ENCODE results near the gene SCPEP1.
A peak's percentile ranks its signal among the peaks of the same experiment; 100 is the strongest.
"Not testable (repeated sequence)": the region's sequence is repeated elsewhere in the genome, so short reads cannot be mapped to it uniquely, and the experiment has no call there.

The SCPEP1 gene

DNA sequence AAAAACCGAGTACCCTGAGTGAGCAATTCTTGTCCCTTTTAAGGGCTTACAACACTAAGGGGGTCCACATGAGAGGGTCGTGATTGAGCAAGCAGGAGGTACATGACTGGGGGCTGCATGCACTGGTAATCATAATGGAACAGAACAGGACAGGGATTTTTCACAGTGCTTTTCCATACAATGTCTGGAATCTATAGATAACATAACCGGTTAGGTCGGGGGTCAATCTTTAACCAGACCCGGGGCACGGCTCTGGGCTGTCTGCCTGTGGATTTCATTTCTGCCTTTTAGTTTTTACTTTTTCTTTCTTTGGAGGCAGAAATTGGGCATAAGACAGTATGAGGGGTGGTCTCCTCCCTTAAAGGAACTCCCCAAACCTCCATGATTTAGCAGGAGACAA is 12.2 kb upstream of the SCPEP1 start:
- DNase-seq (ENCODE audit: low spot score) = not testable (repeated sequence)

DNA sequence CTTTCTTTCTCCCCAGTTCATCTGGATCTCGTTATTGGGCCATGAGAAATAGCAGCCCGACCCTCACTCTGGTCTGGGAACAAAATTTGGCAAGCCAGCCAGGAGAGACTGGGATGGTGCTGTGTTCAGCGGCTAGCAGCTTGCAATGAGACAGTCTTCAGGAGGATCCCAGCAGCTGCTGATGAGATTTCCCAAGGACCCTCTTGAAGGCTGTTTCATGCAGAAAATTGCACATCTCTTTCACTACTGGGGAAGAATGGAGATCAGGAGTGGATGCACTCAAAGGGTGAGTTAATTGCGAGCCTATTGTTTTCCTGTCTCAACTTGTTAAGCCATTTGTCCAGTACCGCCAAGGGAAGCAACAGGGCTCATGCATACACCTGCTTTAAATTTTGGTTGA is 11.6 kb upstream of the SCPEP1 start:
- DNase-seq (ENCODE audit: low spot score) = no peak

DNA sequence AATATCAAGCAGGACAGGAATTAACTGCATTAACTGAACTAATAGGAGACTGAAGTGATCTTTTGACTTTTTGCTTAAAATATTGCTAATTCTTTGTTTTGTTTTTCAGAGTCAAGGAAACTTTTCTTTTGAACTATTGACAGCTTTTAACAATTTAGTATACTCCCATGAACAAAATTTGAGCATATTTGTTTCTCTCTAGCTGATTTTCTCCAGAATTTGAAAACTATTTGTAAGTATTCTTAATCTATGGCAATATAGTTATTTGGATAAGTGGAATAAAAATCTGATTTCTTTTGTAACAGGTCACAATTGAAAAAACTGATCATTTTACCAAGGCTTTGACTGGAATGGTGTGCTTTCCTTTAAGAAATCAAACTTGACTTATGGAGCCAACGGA is 7.0 kb upstream of the SCPEP1 start:
- no peak for DNase-seq (ENCODE audit: low spot score)

DNA sequence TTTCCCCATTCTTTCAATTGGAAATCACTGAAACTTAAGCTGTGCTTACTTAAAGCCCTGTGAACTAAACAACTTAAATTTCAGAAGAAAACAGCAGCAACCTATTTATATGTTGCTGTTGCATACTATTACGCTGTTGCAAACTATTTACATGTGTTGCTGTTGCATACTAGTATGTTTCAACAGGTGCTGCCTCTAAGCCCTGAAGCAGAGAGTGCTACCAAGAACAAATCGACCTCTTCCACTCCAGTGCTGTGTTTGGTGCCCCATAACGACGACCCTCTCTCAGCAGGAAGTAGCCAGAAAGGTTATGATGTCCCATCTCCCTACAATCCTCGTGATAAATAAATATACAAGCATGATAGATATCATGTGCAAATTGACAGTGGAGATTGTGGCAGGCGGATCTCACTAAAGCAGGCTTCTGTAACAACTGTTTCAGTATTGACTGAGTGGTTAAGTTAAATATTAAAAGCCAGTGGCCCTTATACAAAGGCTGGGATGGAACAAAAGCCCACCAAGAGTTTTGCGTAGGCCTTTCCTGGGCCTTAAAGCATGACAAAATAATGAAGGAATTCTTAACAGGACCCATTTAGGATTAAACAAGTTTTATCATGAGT is 5.7 kb upstream of the SCPEP1 start:
- no peak for DNase-seq (ENCODE audit: low spot score)

DNA sequence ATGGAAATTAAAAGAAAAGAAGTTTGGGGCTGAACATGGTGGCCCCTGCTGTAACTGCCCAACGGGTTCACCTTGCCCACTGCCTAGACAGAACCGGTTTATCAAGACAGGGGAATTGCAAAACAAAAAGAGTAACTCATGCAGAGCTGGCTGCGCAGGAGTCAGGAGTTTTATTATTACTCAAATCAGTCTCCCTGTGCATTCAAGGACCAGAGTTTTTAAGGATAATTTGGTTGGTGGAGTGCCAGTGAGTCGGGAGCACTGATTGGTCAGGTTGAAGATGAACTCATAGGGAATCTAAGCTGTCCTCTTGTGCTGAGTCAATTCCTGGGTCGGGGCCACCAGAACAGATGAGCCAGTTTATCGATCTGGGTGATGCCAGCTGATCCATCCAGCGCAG is 4.4 kb upstream of the SCPEP1 start:
- peak; percentile 75 for DNase-seq (ENCODE audit: low spot score)

DNA sequence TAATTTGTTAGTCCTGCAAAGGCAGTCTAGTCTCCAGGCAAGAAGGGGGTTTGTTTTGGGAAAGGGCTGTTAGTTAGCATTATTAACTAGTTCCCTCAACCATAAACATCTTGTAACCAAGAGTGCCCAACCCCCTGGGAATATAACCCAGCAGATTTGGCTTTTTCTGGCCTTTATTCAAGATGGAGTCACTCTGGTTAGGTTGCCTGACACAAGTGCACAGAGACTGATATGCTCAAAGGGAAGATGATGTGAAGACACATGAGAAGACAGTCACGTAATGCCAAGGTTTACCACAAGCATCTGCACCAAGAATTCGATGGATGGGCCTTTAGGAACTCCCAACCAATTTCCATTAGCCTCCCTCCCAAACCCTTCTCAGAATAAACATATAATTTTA is 3.9 kb upstream of the SCPEP1 start:
- no peak for DNase-seq (ENCODE audit: low spot score)

DNA sequence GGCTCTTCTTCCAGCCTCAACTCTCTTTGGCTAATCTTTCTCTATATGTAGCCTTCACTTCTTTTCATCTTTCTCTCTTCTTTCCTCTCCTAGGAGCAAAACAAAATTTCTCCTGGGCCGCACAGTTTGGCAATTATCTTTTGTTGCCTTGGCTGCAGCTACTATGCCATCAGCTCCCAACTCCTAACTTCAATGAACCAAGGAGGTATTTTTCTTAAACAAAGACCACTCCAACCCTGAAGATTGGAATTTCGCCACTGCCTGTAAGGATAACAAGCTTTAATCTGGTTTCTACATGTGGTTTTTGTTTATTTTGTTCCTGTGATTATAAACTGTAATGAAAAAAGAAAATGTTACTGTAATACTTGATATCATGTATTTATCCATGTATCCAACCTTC is 2.3 kb upstream of the SCPEP1 start:
- DNase-seq (ENCODE audit: low spot score) = no peak

DNA sequence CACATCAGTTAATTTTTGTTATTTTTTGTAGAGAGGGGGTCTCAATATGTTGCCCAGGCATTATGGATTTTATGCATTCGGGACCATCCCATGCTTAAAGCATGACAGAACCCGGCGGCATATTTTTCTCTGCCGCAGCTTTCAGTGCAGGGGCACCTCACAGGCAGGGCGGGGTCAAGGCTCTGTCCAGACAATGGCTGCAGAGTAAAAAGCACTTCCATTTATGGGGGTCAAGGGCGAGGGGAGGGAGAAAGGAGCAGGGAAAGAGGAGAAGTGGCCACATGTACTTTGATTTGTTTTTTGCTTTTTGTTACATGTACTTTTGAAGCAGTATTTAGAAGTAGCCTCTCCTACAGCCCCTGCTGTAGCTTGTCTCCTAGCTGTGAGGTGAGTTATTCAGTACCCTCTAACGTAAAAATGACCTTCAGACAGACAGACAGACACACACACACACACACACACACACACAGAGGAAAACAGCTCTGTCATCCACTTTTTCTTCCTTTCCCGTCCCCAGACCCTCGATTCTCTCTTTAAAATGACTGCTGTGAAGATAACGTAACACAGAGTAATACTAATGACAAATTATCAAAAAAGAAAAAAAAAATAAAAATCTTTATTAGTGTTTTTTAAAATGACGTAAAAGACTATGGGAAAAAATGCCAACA is 856 bp upstream of the SCPEP1 start:
- no peak for DNase-seq (ENCODE audit: low spot score)

DNA sequence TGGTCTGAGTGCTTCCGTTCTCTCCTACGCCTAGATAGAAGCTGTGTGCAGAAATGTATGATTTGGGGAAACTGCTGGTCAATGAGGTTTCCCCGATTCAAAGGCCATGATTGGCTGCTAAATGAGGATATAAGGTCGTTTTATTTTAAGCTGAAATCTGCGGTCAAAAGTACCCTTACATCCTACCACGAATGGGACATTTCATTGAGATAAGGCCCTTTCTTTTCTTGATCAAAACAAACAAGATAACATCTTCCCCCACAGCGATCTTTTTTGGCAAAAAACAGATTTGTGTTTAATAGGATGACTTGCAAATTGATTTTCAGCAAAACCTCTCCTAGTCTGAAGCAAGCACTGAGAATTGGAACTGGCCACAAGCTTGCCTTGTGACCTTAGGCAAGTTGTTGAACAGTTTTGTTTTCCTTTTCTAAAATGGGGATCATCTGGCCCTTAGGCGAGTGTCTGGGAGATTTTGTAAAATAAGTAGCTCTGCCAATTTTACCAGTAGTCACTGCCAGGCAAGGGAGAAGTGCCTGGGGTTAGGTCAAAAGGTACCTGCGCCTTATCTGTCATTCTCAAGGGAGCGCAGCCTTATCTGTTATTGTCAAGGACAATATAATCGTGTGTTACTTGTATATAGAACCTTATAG is 635 bp downstream of the SCPEP1 start:
- DNase-seq (ENCODE audit: low spot score) = peak; percentile 19

DNA sequence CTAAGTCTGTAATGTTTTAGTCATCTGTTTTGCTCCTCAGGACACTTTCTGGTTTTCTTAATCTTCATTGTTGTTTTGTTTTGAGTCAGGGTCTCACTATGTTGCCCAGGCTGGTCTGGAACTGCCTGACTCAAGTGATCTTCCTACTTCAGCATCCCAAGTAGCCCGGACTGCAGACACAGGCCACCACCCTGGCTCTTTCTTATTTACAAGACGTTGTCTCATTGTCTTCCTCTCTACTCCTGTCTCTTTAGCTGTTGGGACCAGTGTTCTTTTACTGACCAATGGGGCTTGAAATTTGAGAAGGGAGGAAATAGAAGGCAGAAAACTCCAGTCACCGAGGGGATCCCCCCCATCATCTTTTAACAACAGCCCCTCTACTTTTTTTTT is 1.2 kb downstream of the SCPEP1 start:
- peak; percentile 9 for DNase-seq (ENCODE audit: low spot score)

DNA sequence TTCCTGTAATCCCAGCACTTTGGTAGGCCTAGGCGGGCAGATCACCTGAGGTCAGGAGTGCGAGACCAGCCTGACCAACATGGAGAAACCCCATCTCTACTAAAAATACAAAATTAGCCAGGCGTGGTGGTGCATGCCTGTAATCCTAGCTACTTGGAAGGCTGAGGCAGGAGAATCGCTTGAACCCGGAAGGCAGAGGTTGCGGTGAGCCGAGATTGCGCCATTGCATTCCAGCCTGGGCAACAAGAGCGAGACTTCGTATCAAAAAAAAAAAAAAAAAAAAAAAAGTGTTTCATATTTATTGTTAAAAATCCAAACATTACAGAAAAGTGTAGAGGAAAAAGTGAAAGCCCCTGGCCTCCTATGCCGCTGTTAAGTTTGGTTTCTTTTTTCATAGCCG is 2.6 kb downstream of the SCPEP1 start:
- not testable (repeated sequence) for DNase-seq (ENCODE audit: low spot score)

DNA sequence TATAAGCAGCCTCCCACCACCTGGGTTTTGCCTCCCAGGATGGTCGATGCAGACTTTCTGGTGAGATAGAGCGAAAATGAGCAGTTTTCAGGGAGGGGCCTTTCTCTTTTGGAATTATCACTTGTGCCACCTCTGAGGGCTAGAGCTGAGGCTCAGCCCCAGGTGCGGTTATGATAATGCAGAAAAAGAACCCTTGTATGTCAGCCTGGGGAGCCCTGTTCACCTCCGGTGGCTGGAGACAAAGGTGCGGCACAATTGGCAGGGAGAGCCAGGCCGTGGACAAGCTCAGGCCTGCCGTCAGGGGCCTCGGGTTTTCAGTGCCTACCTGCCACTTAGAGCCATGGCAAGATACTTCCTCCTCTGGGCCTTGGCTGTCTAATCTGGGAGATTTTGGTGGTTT is 4.4 kb downstream of the SCPEP1 start:
- DNase-seq (ENCODE audit: low spot score) = no peak

DNA sequence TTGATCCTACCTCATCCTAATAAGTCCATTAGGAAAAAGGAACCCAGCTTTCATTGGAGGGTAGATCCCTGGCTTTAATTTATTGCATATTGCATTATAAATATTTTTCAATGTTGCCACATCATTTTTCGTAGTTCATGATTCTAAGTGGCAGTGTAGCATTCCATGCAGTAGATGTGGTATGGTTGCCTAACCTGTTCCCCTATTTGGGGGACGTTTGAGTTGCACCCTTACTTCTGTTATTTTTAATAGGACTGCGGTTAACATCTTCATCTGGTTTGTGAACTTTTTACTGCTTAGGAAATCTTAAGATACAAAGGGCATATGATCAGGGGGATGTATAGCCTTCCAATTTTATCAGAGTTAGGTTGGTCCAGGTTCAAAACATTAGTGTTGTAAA is 5.4 kb downstream of the SCPEP1 start:
- DNase-seq (ENCODE audit: low spot score) = no peak

DNA sequence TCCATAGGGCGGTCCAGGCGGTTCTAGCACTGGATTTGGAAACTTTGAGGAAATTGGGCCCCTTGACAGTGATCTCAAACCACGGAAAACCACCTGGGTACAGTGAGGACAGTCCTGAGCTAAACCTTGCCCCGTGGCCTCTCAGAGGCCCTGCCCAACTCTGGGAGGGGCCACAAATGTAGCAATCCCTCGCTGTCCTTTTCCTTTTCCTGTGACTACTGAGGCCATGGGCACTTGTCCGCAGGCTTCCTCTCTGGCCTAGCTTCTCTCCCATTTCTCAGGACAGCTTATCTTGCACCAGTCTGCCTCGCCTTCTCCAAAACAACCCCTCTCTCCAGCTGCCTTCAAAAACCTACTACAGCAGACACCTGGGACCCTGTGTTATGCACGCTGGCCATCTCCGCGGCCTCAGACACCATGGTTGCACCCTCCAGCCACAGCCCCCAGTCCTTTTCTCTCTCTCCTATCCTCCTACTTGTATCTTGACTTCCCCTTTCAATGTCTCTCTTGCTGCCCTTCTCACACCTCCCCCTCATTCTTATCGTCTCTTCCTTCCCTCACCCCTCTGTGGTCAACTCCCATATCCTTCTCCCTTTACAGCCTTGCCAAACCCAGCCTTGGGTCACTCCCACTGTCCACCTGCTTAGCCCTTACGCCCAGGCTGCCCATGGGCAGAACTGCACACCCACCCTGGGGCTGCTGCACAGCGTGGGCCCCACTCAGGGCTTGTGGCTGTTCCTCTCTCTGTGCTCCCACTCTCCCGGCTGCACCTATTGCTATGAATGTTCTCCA is 7.6 kb downstream of the SCPEP1 start:
- DNase-seq (ENCODE audit: low spot score) = no peak

DNA sequence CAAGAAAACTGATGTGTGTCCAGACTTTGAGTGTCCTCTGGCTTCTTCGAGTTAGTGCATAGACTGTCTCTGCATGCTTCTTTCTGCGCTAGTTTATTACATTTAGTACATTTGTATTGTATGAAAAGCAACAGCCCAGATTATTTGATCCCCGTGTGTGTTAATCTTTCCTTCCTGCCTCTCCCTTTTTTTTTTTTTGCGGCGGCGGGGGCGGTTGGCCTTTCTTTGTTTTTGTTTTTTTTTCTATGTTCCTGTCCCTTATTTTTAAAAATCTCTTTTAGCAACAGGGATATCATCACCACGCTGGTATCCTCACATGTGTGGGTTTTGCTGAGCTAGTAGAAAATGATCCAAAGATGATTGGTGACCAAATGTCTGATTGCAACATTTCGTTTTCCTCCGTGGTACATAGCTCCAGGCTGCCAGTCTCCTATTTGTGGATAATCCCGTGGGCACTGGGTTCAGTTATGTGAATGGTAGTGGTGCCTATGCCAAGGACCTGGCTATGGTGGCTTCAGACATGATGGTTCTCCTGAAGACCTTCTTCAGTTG is 9.4 kb downstream of the SCPEP1 start:
- DNase-seq (ENCODE audit: low spot score) = no peak

DNA sequence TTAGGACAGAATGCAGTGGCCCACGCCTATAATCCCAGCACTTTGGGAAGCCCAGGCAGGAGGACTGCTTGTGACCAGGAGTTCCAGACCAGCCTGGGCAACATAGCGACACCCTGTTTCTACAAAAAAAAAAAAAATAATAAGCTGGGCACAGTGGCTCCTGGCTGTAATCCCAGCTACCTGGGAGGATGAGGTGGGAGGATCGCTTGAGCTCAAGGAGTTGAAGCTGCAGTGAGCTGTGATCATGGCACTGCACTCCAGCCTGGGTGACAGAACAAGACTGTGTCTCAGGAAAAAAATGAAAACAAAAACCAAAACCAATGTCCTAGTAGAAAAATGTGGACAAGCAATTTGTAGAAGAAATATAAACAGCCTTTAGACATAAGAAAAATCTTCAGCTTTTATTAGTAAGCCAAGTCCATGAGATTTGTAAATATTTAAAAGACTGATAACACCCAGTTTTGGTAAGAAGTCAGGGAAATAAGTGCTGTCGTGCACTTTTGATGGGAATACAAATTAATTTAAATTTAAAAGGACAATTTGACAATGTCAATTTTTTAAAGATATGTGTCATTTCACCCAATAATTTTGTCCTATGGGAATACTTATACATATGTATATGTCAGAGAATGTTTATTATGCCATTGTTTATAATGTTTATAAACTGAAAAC is 11.1 kb downstream of the SCPEP1 start:
- no peak for DNase-seq (ENCODE audit: low spot score)

DNA sequence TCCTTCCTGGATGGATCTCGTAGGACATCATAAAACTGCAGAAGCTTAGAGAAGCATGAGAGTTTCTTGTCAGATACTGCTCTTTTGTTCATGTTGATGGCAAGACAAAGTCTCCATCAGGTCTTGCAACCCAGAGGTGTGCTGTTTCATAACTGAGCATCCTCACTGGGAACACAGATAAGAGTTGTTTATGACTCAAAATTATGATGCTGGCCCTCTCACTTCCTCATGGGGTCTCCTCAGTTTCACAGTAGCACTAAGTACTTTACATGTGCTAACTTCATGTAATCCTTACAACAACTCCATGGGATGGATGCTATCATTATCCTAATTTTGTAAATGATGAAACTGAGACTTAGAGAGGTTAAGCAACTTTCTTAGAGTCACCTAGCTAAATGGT is 14.4 kb downstream of the SCPEP1 start:
- DNase-seq (ENCODE audit: low spot score) = no peak

DNA sequence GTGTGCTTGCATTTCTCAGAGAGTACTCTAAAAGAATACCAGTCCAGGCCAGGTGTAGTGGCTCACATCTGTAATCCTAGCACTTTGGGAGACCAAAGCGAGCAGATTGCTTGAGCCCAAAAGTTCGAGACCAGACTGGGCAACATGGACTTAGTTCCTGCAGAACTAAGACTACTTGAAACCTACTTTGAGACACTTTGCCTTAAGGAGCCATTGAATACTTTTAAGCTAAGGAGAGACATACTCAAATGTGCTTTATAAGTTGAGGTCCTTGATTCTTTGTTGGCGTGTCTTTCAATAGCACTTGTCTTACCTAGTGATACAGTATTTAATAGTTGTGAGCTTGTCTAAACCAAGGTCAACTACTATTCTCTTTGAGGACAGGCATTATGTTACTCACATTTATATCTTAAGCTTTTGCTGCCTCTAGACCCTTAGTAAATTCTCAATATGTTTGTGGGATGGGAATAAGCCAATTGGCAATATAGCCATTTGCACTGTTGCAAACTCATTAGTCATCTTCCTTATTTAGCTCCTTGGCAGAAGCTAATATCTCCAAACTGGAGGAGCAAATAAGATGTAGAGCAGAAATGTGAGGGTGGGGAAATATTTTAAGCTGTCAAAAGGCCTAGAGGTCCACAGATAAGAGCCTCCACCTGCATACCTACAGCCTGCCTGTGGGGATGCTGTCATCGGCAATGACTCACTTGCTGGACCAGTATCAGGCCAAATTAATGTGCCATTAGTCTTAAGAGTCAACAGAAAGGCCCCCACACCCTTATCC is 16.3 kb downstream of the SCPEP1 start:
- no peak for DNase-seq (ENCODE audit: low spot score)

DNA sequence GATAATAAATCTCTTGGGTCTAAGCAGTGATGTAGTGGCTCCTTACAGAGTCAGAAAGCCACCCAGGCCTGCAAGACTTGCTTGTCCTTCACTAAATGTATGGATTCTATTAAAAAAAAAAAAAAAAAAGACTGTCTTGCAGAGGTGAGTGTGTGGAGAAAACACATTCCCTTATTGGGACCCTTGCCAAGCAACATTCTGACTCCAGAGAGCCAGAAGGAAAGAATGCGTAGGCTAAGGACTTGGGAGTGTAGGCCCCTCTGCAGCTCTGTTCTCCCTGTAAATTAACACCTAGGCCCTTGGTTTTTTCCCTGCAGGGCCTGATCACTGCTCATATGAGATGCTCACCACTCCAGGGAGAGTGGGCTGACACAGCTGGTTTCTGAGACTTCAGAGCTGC is 17.8 kb downstream of the SCPEP1 start:
- DNase-seq (ENCODE audit: low spot score) = no peak

DNA sequence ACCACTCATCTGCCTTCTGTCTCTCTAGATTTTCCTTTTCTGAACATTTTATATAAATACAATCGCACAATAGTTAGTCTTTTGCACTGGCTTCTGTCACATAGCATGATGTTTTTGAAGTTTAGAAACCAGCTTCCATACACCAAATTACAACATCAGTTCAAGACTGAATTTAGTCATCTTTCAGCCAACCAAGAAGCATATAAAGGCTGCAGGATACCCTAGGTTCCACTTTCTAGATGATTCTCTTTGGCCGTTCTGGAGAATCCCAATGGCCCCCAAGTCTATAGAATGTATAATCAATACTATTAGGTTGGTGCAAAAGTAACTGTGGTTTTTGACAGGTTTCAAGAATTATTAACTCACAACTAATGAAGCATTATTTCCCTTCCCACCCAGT is 19.4 kb downstream of the SCPEP1 start:
- DNase-seq (ENCODE audit: low spot score) = no peak

DNA sequence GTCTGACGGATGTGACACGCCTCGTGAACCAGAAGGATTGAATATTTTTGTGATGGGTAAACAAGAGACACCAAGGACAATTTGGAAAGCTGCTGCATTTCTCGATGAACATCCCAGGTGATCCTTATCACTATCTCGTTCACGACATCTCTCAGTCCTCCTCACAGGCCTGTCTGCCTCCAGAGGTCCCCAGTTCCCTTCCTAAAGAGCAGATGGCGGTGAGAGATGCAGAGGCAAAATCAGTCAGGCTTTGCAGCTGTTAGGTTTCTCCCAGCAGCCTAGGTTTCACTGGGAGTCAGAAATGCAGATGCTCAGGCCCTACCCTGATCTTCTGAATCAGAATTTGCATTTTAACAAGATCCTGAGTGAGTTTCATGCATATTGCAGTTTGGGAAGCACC is 23.6 kb downstream of the SCPEP1 start:
- DNase-seq (ENCODE audit: low spot score) = no peak
